CD4-positive, alpha-beta T cell (primary cell): Measurements from ENCODE around the gene YAP1. TPM values are rescaled to one million over a fixed set of nuclear protein-coding genes. Genes with fewer than 3 reads are reported as not detected.
"Not testable (repeated sequence)": the region's sequence is repeated elsewhere in the genome, so short reads cannot be mapped to it uniquely, and the experiment has no call there.

Source experiments
- ATAC-seq: fragments of 200-7000 bp; cut with Tn5 transposase; one replicate; pipeline ENCODE4 v1.10.0; 2022; ENCODE audit warnings: mild to moderate bottlenecking; ENCODE audit not compliant: poor library complexity
- CTCF ChIA-PET: fragments of 350-600 bp; sonication (Branson Sonifier 250); formaldehyde crosslinking; loops from one replicate; lab custom pipeline; 2021; ENCODE audit warnings: antibody characterized with exemption, inconsistent platforms; lab: Charles Lee
- POLR2A ChIA-PET: fragments of 350-600 bp; sonication (Branson Sonifier 250); formaldehyde crosslinking; loops from one replicate; lab custom pipeline; 2021; ENCODE audit warnings: antibody characterized with exemption, inconsistent platforms; lab: Charles Lee
- DNase-seq, 14 experiments: peaks; one replicate each; pipeline ENCODE4 v3.0.0-alpha.2; 2013 to 2020; ENCODE audit warnings: mixed read lengths in 2 of 14
- H3K27ac ChIP-seq, 2 donors: one replicate each; pipeline versions ENCODE4 v1.5.1 to v1.7.0; 2013; ENCODE audit warnings: low read length in 2 of 2, low read depth in 1 of 2, mild to moderate bottlenecking in 1 of 2
- H3K27me3 ChIP-seq, 2 experiments: 1 replicate in 1 of 2; 2 replicates in 1 of 2; pipeline versions ENCODE4 v1.6.1 to v1.7.0; 2013; ENCODE audit warnings: low read length in 2 of 2, control low read depth in 1 of 2, mild to moderate bottlenecking in 1 of 2, moderate library complexity in 1 of 2; ENCODE audit not compliant: insufficient read depth in 2 of 2, control insufficient read depth in 1 of 2
- H3K36me3 ChIP-seq: one replicate; pipeline ENCODE4 v1.6.1; 2013; ENCODE audit warnings: low read length, control low read depth; ENCODE audit not compliant: insufficient read depth
- H3K4me1 ChIP-seq: one replicate; pipeline ENCODE4 v1.6.1; 2013; ENCODE audit warnings: low read length, control low read depth; ENCODE audit not compliant: insufficient read depth
- H3K4me3 ChIP-seq: one replicate; pipeline ENCODE4 v1.5.1; 2013; ENCODE audit warnings: mild to moderate bottlenecking, low read length, moderate library complexity
- H3K9me3 ChIP-seq, 2 experiments: 1 replicate in 1 of 2; 2 replicates in 1 of 2; pipeline versions ENCODE4 v1.6.1 to v1.7.0; 2013; ENCODE audit warnings: low read length in 2 of 2, mild to moderate bottlenecking in 2 of 2, control low read depth in 1 of 2, moderate library complexity in 1 of 2; ENCODE audit not compliant: control insufficient read depth in 1 of 2, insufficient read depth in 1 of 2
- H3K27ac Mint-ChIP-seq: one replicate; pipeline ENCODE4 v1.8.0; 2020; ENCODE audit warnings: mixed read lengths
- H3K27me3 Mint-ChIP-seq: one replicate; pipeline ENCODE4 v1.8.0; 2021; ENCODE audit warnings: mixed read lengths
- H3K36me3 Mint-ChIP-seq: one replicate; pipeline ENCODE4 v1.8.0; 2021; ENCODE audit warnings: low read depth, mixed read lengths
- H3K4me1 Mint-ChIP-seq: one replicate; pipeline ENCODE4 v1.8.0; 2021; ENCODE audit warnings: low read depth, mixed read lengths
- H3K4me3 Mint-ChIP-seq: one replicate; pipeline ENCODE4 v1.8.0; 2020; ENCODE audit warnings: mild to moderate bottlenecking, mixed read lengths
- H3K9me3 Mint-ChIP-seq: one replicate; pipeline ENCODE4 v1.8.0; 2020; ENCODE audit warnings: mixed read lengths
- intact Hi-C, 2 experiments: fragments of 100-400 bp; cut with DNase I in 1 of 2; cut with micrococcal nuclease in 1 of 2; formaldehyde crosslinking; loops; one replicate each; pipeline versions ENCODE4 v1.15.1 to v1.9.0; 2023 to 2025; cut with DNase I, micrococcal nuclease
- total RNA-seq, 174 experiments: library from RNA in 2 of 174; stranded (reverse) in 2 of 174; gene quantifications; one replicate each; pipeline ENCODE4 v1.2.3 and lab custom pipeline; 2021 to 2026
- TF ChIP-seq, protein P1 (sequence below): fragments of 200-600 bp; IDR thresholded peaks from one replicate; pipeline ENCODE4 v1.8.0; 2022; ENCODE audit warnings: antibody characterized with exemption, mild to moderate bottlenecking

The YAP1 gene
- total RNA-seq, 2 experiments from 2014 or later: 0.06 TPM; not detected in 1

GRCh38 chr11:102260241-102260640 lies 150.0 kb downstream of the YAP1 start:
- TF ChIP-seq, protein P1, sequence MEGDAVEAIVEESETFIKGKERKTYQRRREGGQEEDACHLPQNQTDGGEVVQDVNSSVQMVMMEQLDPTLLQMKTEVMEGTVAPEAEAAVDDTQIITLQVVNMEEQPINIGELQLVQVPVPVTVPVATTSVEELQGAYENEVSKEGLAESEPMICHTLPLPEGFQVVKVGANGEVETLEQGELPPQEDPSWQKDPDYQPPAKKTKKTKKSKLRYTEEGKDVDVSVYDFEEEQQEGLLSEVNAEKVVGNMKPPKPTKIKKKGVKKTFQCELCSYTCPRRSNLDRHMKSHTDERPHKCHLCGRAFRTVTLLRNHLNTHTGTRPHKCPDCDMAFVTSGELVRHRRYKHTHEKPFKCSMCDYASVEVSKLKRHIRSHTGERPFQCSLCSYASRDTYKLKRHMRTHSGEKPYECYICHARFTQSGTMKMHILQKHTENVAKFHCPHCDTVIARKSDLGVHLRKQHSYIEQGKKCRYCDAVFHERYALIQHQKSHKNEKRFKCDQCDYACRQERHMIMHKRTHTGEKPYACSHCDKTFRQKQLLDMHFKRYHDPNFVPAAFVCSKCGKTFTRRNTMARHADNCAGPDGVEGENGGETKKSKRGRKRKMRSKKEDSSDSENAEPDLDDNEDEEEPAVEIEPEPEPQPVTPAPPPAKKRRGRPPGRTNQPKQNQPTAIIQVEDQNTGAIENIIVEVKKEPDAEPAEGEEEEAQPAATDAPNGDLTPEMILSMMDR: no peak
- H3K27me3 Mint-ChIP-seq: no peaks in the 10 kb centered on the region
- ATAC-seq (no peak), DNase-seq (no peak)
- H3K36me3 ChIP-seq: no peaks in the 10 kb centered on the region
- ChIA-PET CTCF (no interaction called here), POLR2A (no interaction called here)
- no peaks in the 10 kb centered on the region for H3K27me3 ChIP-seq
- intact Hi-C loops: loop anchor here in 1 of 2 experiments (10.0 kb wide), 2 partner anchors 345 to 845 kb away; partner anchors contain the start of genes ANGPTL5, CEP126 and DYNC2H1
- H3K4me1 Mint-ChIP-seq: no peaks in the 10 kb centered on the region
- H3K9me3 ChIP-seq: no peaks in the 10 kb centered on the region
- no peaks in the 10 kb centered on the region for H3K4me1 ChIP-seq
- H3K4me3 ChIP-seq: no peak overlapping the region
- H3K36me3 Mint-ChIP-seq: no peaks in the 10 kb centered on the region
- no peaks in the 10 kb centered on the region for H3K9me3 Mint-ChIP-seq
- no peak overlapping the region for H3K27ac ChIP-seq
- H3K27ac Mint-ChIP-seq: no peak overlapping the region
- H3K4me3 Mint-ChIP-seq: no peak overlapping the region

DNA sequence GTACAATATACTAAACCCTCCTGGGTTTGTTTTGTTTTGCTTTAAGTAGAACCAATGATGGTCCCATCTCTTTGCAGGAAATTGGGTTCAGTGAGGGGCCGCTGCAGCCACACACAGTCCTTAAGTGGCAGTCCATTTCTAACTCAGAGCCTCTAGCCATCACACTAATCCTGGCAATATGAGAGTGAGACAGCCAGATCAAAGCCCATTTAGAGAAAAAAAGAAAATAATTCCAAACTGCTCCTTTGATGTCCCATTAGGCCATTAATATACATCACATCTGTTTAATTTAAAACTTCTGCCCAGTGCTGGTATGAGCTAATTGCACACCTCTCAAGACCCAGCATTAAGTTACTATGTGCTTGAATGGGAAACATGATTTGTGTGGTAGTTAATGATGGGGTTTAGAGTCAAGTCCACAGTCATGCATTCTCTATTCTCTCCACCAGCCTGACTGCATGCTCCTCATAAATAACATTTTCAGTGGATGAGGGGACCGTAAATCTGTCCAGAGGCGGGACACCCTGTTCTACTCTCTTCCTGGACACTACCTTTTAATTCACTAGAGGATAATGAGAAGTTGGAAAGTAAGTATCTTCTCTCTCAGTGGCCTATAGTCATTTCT lies 153.2 kb downstream of the YAP1 start:
- no peak overlapping the region for H3K4me3 Mint-ChIP-seq
- no peak for ATAC-seq
- CTCF ChIA-PET: no interaction called here

GRCh38 chr11:102264704-102265103 lies 154.5 kb downstream of the YAP1 start:
- CTCF ChIA-PET, POLR2A ChIA-PET: not testable (repeated sequence)

More for the DNA sequence above, 153.2 kb downstream of the YAP1 start:
- no peak overlapping the region for H3K27ac ChIP-seq
- no peaks in the 10 kb centered on the region for H3K36me3 ChIP-seq
- no peaks in the 10 kb centered on the region for H3K36me3 Mint-ChIP-seq
- H3K27me3 ChIP-seq: no peaks in the 10 kb centered on the region
- H3K9me3 ChIP-seq: no peaks in the 10 kb centered on the region
- peaks cover 6% of the 10 kb centered on the region for H3K4me1 ChIP-seq
- H3K27ac Mint-ChIP-seq: no peak overlapping the region
- H3K27me3 Mint-ChIP-seq: no peaks in the 10 kb centered on the region
- intact Hi-C loops: loop anchor here in 1 of 2 experiments (10.0 kb wide), 2 partner anchors 349 to 841 kb away; partner anchors contain the start of genes ANGPTL5, CEP126 and DYNC2H1
- TF ChIP-seq, protein P1: no peak
- H3K4me1 Mint-ChIP-seq: peaks cover 11% of the 10 kb centered on the region
- H3K9me3 Mint-ChIP-seq: no peaks in the 10 kb centered on the region
- no peak overlapping the region for H3K4me3 ChIP-seq
- no peak for DNase-seq
- POLR2A ChIA-PET: no interaction called here

More at GRCh38 chr11:102264704-102265103, 154.5 kb downstream of the YAP1 start:
- H3K9me3 ChIP-seq, H3K27ac Mint-ChIP-seq, H3K4me3 ChIP-seq, H3K27me3 ChIP-seq, H3K9me3 Mint-ChIP-seq, ATAC-seq, H3K36me3 ChIP-seq, DNase-seq, H3K27ac ChIP-seq, H3K36me3 Mint-ChIP-seq, H3K27me3 Mint-ChIP-seq, H3K4me3 Mint-ChIP-seq: not testable (repeated sequence)
- intact Hi-C loops: loop anchor here in 1 of 2 experiments (10.0 kb wide), 2 partner anchors 350 to 840 kb away; partner anchors contain the start of genes ANGPTL5, CEP126 and DYNC2H1
- H3K4me1 ChIP-seq: peaks cover 15% of the 10 kb centered on the region
- peaks cover 23% of the 10 kb centered on the region for H3K4me1 Mint-ChIP-seq
